LNCaP clone FGC (cell line): Measurements from ENCODE around the gene ZSCAN1.
"Not testable (repeated sequence)": the region's sequence is repeated elsewhere in the genome, so short reads cannot be mapped to it uniquely, and the experiment has no call there.

Source experiments
- DNase-seq: peaks from one replicate; pipeline ENCODE4 v3.0.0-alpha.2; 2011; ENCODE audit warnings: low read depth
- H3K4me3 ChIP-seq: 2 replicates; pipeline ENCODE4 v1.5.1; 2011; ENCODE audit warnings: mild to moderate bottlenecking, low read depth, low read length, control low read depth
- CTCF ChIP-seq: IDR thresholded peaks from 2 replicates; pipeline ENCODE4 v1.5.1; 2012; ENCODE audit warnings: mild to moderate bottlenecking; ENCODE audit not compliant: control insufficient read depth, insufficient read depth; ENCODE audit errors: extremely low read depth

The ZSCAN1 gene

GRCh38 chr19:58007285-58007684 is 26.5 kb upstream of the ZSCAN1 start:
- no peak overlapping the region for H3K4me3 ChIP-seq
- no peak for DNase-seq
- TF ChIP-seq CTCF, result no peak

DNA sequence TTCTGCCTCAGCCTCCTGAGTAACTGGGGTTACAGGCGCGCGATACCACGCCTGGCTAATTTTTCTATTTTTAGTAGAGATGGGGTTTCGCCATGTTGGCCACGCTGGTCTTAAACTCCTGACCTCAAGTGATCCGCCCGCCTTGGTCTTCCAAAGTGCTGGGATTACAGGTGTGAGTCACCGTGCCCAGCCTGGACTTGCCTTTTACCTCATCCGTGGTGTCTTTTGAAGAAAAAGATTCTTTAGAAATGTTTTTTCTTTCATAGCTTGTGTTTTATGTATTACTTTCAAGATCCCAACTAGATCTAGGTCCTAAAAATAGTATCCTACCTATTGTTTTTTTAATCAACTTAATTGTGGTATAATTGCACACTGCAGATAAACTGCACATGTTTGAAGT is 24.9 kb upstream of the ZSCAN1 start:
- not testable (repeated sequence) for H3K4me3 ChIP-seq, DNase-seq

- no peak for DNase-seq
- no peak for TF ChIP-seq CTCF
- no peak overlapping the region for H3K4me3 ChIP-seq
Measured at GRCh38 chr19:58009301-58009665, 24.5 kb upstream of the ZSCAN1 start.

GRCh38 chr19:58009666-58010301 is 24.0 kb upstream of the ZSCAN1 start:
- H3K4me3 ChIP-seq, result no peak overlapping the region
- no peak for DNase-seq
- TF ChIP-seq CTCF, result no peak

GRCh38 chr19:58010507-58010906 is 23.3 kb upstream of the ZSCAN1 start:
- H3K4me3 ChIP-seq, result no peak overlapping the region
- no peak for DNase-seq
- TF ChIP-seq CTCF, result no peak

DNA sequence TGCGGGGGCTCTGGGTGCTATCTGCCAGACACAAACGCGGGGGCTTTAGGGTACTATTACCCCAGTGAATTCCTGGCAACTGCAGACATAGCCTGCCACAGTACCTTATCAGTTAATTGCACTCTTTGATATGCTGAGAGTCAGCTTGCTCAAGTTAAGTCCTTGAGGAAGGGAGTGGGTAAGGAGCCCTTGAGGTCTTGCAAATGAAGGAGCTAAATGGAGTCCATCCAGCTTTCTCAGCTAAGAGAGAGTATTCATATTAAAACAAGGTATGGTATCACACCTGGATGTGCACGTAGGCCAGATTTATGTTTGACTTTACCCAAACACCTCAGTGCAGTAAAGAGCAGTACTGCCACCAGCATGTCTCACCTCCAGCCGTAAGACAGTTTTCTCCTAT is 19.7 kb upstream of the ZSCAN1 start:
- no peak overlapping the region for H3K4me3 ChIP-seq
- no peak for TF ChIP-seq CTCF
- DNase-seq, result no peak

- no peak for TF ChIP-seq CTCF
- no peak overlapping the region for H3K4me3 ChIP-seq
- no peak for DNase-seq
Measured at GRCh38 chr19:58020129-58020528, 13.7 kb upstream of the ZSCAN1 start.
